NB4 (cell line): ENCODE measurements around the gene MAP7D2.

Experiments
- DNase-seq: peaks from one replicate; pipeline ENCODE4 v3.0.0; 2010; ENCODE audit warnings: low read depth
- H3K4me3 ChIP-seq: one replicate; pipeline ENCODE4 v1.5.1; 2011; ENCODE audit warnings: mild to moderate bottlenecking, low read depth, low read length, moderate library complexity
- CTCF ChIP-seq: IDR thresholded peaks from one replicate; pipeline ENCODE4 v1.5.1; 2012; ENCODE audit warnings: low read depth, low read length
- MAX ChIP-seq: IDR thresholded peaks from 2 replicates; pipeline ENCODE4 v1.6.1; 2011; ENCODE audit warnings: low read depth, low read length
- MYC ChIP-seq: IDR thresholded peaks from 2 replicates; pipeline ENCODE4 v1.6.1; 2011; ENCODE audit warnings: low read depth, low read length
- POLR2A ChIP-seq: IDR thresholded peaks from 2 replicates; pipeline ENCODE4 v1.6.1; 2011; ENCODE audit warnings: mild to moderate bottlenecking; ENCODE audit not compliant: insufficient read length; ENCODE audit errors: extremely low read depth

The MAP7D2 gene

GRCh38 chrX:20063716-20064351, 52.9 kb downstream of the MAP7D2 start:
- no peak overlapping the region for H3K4me3 ChIP-seq
- DNase-seq: peak; percentile 21
- TF ChIP-seq MAX (no peak), MYC (no peak), POLR2A (no peak), CTCF (peak; percentile 35)

- TF ChIP-seq MAX (no peak), CTCF (no peak), POLR2A (no peak), MYC (no peak)
- no peak overlapping the region for H3K4me3 ChIP-seq
- DNase-seq: no peak
These were observed 53.6 kb downstream of the MAP7D2 start for GRCh38 chrX:20063153-20063552.

GRCh38 chrX:20061855-20062254, 54.9 kb downstream of the MAP7D2 start:
- TF ChIP-seq CTCF (no peak), MYC (no peak), MAX (no peak), POLR2A (no peak)
- DNase-seq: no peak
- H3K4me3 ChIP-seq: no peak overlapping the region

GRCh38 chrX:20060961-20061748, 55.6 kb downstream of the MAP7D2 start:
- no peak for TF ChIP-seq MAX
- TF ChIP-seq MYC: no peak
- TF ChIP-seq POLR2A: no peak
- TF ChIP-seq CTCF: no peak
- DNase-seq: peak; percentile 79
- no peak overlapping the region for H3K4me3 ChIP-seq

GRCh38 chrX:20059467-20060128, 57.1 kb downstream of the MAP7D2 start:
- TF ChIP-seq MYC: no peak
- no peak for TF ChIP-seq MAX
- no peak for TF ChIP-seq POLR2A
- no peak for TF ChIP-seq CTCF
- no peak for DNase-seq
- no peak overlapping the region for H3K4me3 ChIP-seq
